GM18909 (cell line): ENCODE measurements around the gene RRP12.

ENCODE experiments used
- ATAC-seq: cut with Tn5 transposase; IDR thresholded peaks from one replicate; pipeline ENCODE4 v1.9.1; 2021; ENCODE audit warnings: mild to moderate bottlenecking; ENCODE audit not compliant: unreplicated experiment, poor library complexity

RRP12 gene

GRCh38 chr10:97320480-97321031 lies 80.6 kb downstream of the RRP12 start:
- ATAC-seq = no peak

GRCh38 chr10:97319671-97320479 lies 81.3 kb downstream of the RRP12 start:
- peak; percentile 39 for ATAC-seq

GRCh38 chr10:97318772-97319651 lies 82.1 kb downstream of the RRP12 start, which contains the start of gene FRAT1:
FRAT1 (plus strand) TSS chr10:97319271; CDS start chr10:97319454, 183 bp downstream.
- ATAC-seq = peak; percentile 85

GRCh38 chr10:97314671-97315070 lies 86.5 kb downstream of the RRP12 start:
- ATAC-seq = no peak

GRCh38 chr10:97312897-97313296 lies 88.2 kb downstream of the RRP12 start:
- ATAC-seq = no peak

GRCh38 chr10:97311111-97311626 lies 90.0 kb downstream of the RRP12 start:
- no peak for ATAC-seq

GRCh38 chr10:97307866-97308780 lies 93.0 kb downstream of the RRP12 start:
- ATAC-seq = no peak

GRCh38 chr10:97307441-97307840 lies 93.7 kb downstream of the RRP12 start:
- ATAC-seq = no peak
